NCI-H2107 treated with DMSO at 0.1 percent for 48 hours (cell line): Measurements from ENCODE around the gene SNX1.

ENCODE experiments used
- DNase-seq: peaks from one replicate; lab custom pipeline; 2025; ENCODE audit not compliant: unreplicated experiment; lab: John Stamatoyannopoulos, UW

Gene SNX1

GRCh38 chr15:64162869-64163658 is 67.3 kb downstream of the SNX1 start, which contains the start of gene PPIB:
Gene PPIB (minus strand): TSS chr15:64163022. CDS start chr15:64162986, 36 bp downstream.
- peak; percentile 56 for DNase-seq

- DNase-seq = no peak
Measured at GRCh38 chr15:64163659-64164362, 68.0 kb downstream of the SNX1 start.

GRCh38 chr15:64164436-64164835 is 68.7 kb downstream of the SNX1 start:
- DNase-seq = no peak

GRCh38 chr15:64166102-64166890 is 70.5 kb downstream of the SNX1 start:
- DNase-seq = no peak

- no peak for DNase-seq
Measured at GRCh38 chr15:64180235-64180824, 84.5 kb downstream of the SNX1 start.

- no peak for DNase-seq
Measured at GRCh38 chr15:64182859-64183370, 87.1 kb downstream of the SNX1 start.

- no peak for DNase-seq
Measured at GRCh38 chr15:64185146-64185911, 89.5 kb downstream of the SNX1 start.

GRCh38 chr15:64187396-64188191 is 91.8 kb downstream of the SNX1 start:
- DNase-seq = no peak
